Tongue (tissue), 2 donors: Measurements from ENCODE around the gene CCNI2. TPM values are rescaled to one million over a fixed set of nuclear protein-coding genes. Genes with fewer than 3 reads are reported as not detected.
"Not testable (repeated sequence)": the region's sequence is repeated elsewhere in the genome, so short reads cannot be mapped to it uniquely, and the experiment has no call there.

ENCODE experiments used
- DNase-seq: peaks from one replicate; pipeline ENCODE4 v3.0.0-alpha.2; 2015
- total RNA-seq: library from RNA; depleted of rRNA; stranded (reverse); fragments of >200 nt; gene quantifications from one replicate; pipeline ENCODE4 v1.2.3, GENCODE V29; 2014

Gene CCNI2
- total RNA-seq, 1 donor from 2014 or later: not detected

GRCh38 chr5:132781029-132781428 is 33.8 kb downstream of the CCNI2 start:
- no peak for DNase-seq

DNA sequence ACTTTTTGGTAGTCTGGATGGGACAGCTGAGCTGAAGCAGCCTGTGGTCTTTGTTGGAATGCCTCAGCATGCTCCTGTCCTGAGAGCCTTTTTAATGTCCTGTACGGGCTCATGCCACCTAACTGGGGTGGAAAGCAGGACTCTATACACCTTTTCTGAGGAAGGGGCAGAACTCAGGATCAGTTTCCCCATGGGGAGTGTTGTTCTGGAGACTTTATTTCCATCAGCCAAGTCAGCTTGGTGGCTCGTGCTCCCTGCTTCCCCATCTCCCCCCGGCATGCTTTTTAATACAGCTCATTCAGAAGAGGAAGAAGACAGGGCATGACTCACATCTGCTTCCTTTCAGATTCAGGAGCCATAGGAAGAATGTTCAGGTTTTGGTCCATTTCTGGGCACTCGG is 34.9 kb downstream of the CCNI2 start:
- no peak for DNase-seq

DNA sequence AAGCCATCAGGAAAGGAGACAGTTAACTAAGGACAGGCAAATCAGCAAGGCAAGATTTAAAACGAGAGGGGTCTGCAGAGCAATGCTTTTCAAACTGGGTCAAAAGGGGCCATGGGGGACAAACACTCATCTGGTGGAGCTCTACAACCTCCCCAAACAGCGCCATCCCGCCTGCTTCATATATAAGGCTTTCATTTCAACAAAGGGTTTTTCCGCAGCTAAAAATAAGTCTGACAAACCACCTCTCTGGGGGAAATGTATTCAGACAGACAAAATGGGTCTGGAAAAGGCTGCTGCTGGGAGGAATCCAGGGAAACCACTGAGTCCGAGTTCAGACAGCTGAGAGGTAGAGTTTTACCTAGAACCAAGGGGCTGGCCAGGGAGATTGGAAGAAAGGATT is 38.1 kb downstream of the CCNI2 start:
- peak; percentile 34 for DNase-seq

GRCh38 chr5:132785864-132786263 is 38.6 kb downstream of the CCNI2 start:
- no peak for DNase-seq

DNA sequence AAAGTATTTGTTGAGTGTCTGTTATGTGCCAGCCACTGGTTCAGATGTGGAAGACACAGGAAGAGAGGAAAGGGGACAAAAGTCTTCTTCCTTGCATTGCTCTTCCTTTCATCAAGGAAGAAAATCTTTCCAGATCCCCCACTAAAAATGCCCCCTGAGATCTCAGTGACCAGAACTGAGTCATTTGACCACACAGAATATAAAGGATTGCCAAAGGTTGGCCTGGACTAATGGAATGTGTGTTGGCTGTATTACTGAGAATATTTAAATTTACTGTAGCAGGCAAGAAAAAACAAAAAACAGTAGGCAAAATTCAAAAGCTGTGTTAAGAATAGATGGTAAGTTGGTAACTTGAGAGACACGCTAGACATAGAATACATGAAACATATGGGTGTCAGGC is 39.9 kb downstream of the CCNI2 start:
- DNase-seq: no peak

- no peak for DNase-seq
Measured at GRCh38 chr5:132788508-132788907, 41.3 kb downstream of the CCNI2 start.

GRCh38 chr5:132788990-132789886 is 42.0 kb downstream of the CCNI2 start:
- DNase-seq: no peak

- no peak for DNase-seq
Measured at GRCh38 chr5:132790201-132790865, 43.1 kb downstream of the CCNI2 start.

DNA sequence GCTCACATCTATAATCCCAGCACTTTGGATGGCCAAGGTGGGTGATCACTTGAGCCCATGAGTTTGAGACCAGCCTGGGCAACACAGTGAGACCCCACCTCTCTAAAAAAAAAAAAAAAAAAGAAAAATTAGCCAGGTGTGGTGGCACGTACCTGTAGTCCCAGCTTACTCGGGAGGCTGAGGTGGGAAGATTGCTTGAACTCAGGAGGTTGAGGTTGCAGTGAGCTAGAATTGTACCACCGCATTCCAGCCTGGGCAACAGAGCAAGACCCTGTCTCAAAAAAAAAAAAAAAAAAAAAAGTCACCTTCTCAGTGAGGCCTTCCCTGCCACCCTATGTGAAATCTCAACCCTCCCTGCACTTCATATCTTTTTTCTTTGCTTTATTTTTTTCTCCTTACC is 43.8 kb downstream of the CCNI2 start:
- DNase-seq: no peak

GRCh38 chr5:132797651-132798050 is 50.4 kb downstream of the CCNI2 start:
- DNase-seq: no peak

DNA sequence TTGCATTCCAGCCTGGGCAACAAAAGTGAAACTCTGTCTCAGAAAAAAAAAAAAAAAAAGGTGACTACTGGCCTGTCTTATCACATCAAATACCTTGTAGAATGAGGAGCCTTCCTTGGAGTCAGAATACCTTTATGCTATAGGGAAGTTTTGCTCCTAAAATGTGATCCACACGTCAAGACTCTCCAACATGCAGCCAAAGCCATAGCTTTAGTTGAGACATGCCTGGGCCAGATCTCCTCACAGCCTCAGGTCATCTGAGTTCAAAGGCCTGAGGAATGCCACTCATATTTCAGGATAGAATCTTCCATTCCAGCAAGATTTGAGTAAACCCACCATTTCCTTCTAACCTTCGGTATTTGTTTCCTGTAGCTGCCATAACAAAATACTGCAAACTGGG is 52.2 kb downstream of the CCNI2 start:
- DNase-seq: no peak

GRCh38 chr5:132800545-132800944 is 53.3 kb downstream of the CCNI2 start:
- no peak for DNase-seq

DNA sequence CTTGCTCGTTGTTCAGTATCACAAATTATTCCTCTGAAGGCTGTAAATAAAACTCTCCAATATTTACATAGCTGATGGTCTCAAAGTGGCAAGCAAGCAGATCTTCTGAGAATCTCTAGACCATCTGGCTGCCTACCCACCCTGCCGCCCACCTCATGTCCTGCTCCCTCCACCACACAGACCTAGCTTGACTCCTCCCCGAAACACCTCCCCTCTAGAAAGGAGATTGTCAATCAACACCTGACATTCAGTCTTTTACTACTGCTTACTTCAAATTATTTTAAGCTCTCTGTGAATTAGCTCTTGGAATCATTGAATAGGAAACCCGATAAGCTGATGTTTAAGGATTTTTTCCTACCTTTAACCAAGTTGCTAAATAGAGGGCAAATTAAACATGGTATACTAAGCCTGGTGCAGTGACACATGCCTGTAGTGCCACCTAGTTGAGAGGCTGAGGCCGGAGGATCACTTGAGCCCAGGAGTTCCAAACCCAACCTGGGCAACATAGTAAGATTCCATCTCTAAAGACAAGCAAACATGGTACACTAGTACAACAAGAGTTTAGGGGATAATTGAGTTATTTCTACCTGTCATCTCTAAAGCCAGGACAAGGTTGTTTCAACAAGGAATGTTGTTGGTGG is 54.9 kb downstream of the CCNI2 start:
- DNase-seq: no peak

DNA sequence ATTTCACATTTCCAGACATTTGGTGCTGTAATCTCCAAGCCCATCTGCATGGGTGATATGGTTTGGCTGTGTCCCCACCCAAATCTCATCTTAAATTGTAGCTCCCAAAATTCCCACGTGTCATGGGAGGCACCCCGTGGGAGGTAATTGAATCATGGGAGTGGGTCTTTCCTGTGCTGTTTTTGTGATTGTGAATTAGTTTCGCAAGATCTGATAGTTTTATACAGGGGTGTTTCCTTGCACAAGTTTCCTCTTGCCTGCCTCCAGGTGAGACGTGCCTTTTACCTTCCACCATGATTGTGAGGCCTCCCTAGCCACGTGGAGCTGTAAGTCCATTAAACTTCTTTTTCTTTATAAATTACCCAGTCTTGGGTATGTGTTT is 55.5 kb downstream of the CCNI2 start:
- DNase-seq: not testable (repeated sequence)

Other genes with a start within 250 kb of the CCNI2 start
- not detected for gene IL5, start 203.9 kb upstream of the CCNI2 start, total RNA-seq
- gene RAD50, start 190.4 kb upstream of the CCNI2 start, total RNA-seq: 48.8 TPM
- gene IL13, start 89.3 kb upstream of the CCNI2 start, total RNA-seq: not detected
- gene IL4, start 73.4 kb upstream of the CCNI2 start, total RNA-seq: not detected
- 7.0 TPM for gene KIF3A, start 9.9 kb upstream of the CCNI2 start, total RNA-seq
- gene SEPTIN8, start 29.8 kb downstream of the CCNI2 start, total RNA-seq: 43.5 TPM
- 0.10 TPM for gene SOWAHA, start 65.9 kb downstream of the CCNI2 start, total RNA-seq
- 2.9 TPM for gene SHROOM1, start 83.2 kb downstream of the CCNI2 start, total RNA-seq
- 1.7 TPM for gene GDF9, start 119.0 kb downstream of the CCNI2 start, total RNA-seq
- 176 TPM for gene UQCRQ, start 119.2 kb downstream of the CCNI2 start, total RNA-seq
- gene LEAP2, start 126.2 kb downstream of the CCNI2 start, total RNA-seq: 2.3 TPM
- 77.5 TPM for gene AFF4, start 216.2 kb downstream of the CCNI2 start, total RNA-seq